Neutrophil (primary cell): ENCODE results near the gene SSR4.

Source experiments
- H3K27ac ChIP-seq: fragments of 200-600 bp; sonication (generic); 2 replicates; pipeline ENCODE4 v1.5.1; 2016; ENCODE audit warnings: mild to moderate bottlenecking, moderate library complexity
- H3K27me3 ChIP-seq: fragments of 200-600 bp; sonication (generic); 2 replicates; pipeline ENCODE4 v1.6.0; 2016; ENCODE audit warnings: mild to moderate bottlenecking
- H3K36me3 ChIP-seq: fragments of 200-600 bp; sonication (generic); 2 replicates; pipeline ENCODE4 v1.5.1; 2017
- H3K4me1 ChIP-seq, 2 experiments: fragments of 200-600 bp in 1 of 2; sonication (generic) in 1 of 2; 1 replicate in 1 of 2; 2 replicates in 1 of 2; pipeline versions ENCODE4 v1.5.1 to v1.6.1; 2013 to 2016; ENCODE audit warnings: low read depth in 1 of 2, low read length in 1 of 2, mild to moderate bottlenecking in 1 of 2, moderate library complexity in 1 of 2; ENCODE audit not compliant: control insufficient read depth in 1 of 2, insufficient read depth in 1 of 2
- H3K4me3 ChIP-seq, 2 experiments: fragments of 200-600 bp in 1 of 2; sonication (generic) in 1 of 2; 1 replicate in 1 of 2; 2 replicates in 1 of 2; pipeline ENCODE4 v1.5.1; 2013 to 2016; ENCODE audit warnings: low read depth in 1 of 2, low read length in 1 of 2, mild to moderate bottlenecking in 1 of 2, moderate library complexity in 1 of 2
- H3K9me3 ChIP-seq: fragments of 200-600 bp; sonication (generic); 2 replicates; pipeline ENCODE4 v1.5.1; 2016
- TF ChIP-seq, protein P1 (sequence below): fragments of 200-600 bp; sonication (generic); IDR thresholded peaks from 2 replicates; pipeline ENCODE4 v1.5.1; 2016; ENCODE audit warnings: antibody characterized with exemption

SSR4 gene

DNA sequence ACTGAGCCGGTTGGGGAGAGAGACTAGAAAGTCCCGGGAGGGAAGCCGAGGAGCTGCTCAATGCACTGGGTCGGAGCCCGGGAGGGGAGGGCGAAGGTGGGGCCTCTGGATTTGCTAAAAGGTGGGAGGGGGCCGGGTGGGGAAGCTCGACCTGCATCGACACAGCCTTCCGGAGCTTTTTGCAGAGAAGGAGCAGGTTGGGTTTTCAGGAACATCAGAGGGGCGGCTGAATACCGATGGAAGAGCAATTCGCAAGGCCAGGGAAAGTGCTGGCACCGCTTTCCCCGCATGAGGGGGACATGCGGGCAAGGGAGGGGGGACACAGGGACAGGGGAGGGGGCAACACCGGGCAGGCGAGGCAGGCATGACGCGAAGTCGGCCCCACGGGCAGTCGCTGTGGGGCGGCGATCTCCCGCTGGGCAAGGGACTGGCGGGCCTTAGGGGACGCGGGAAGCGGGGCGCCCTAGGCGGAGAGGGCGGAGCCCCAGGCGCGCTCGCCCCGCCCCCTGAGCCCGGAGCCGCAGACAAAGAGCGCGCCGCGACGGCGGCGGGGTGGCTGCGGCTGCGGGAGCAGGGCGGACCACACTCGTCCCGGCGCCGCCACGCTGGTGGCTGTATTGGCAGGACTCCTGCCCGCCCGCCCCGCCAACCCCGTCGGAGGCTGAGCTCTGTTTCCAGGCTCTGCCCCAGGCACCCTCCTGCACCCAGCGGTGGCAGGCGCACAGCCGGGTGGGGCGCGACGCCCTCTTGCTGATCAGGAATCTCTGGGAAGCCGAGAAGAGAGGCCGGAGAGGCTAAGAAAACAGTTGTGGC, 24.3 kb downstream of the SSR4 start:
- peaks cover 79% of the 10 kb centered on the region for H3K27me3 ChIP-seq
- H3K4me3 ChIP-seq = no peak overlapping the region
- TF ChIP-seq, protein P1, sequence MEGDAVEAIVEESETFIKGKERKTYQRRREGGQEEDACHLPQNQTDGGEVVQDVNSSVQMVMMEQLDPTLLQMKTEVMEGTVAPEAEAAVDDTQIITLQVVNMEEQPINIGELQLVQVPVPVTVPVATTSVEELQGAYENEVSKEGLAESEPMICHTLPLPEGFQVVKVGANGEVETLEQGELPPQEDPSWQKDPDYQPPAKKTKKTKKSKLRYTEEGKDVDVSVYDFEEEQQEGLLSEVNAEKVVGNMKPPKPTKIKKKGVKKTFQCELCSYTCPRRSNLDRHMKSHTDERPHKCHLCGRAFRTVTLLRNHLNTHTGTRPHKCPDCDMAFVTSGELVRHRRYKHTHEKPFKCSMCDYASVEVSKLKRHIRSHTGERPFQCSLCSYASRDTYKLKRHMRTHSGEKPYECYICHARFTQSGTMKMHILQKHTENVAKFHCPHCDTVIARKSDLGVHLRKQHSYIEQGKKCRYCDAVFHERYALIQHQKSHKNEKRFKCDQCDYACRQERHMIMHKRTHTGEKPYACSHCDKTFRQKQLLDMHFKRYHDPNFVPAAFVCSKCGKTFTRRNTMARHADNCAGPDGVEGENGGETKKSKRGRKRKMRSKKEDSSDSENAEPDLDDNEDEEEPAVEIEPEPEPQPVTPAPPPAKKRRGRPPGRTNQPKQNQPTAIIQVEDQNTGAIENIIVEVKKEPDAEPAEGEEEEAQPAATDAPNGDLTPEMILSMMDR = no peak
- no peaks in the 10 kb centered on the region for H3K9me3 ChIP-seq
- H3K36me3 ChIP-seq = no peaks in the 10 kb centered on the region
- no peak overlapping the region for H3K27ac ChIP-seq
- H3K4me1 ChIP-seq = no peaks in the 10 kb centered on the region

DNA sequence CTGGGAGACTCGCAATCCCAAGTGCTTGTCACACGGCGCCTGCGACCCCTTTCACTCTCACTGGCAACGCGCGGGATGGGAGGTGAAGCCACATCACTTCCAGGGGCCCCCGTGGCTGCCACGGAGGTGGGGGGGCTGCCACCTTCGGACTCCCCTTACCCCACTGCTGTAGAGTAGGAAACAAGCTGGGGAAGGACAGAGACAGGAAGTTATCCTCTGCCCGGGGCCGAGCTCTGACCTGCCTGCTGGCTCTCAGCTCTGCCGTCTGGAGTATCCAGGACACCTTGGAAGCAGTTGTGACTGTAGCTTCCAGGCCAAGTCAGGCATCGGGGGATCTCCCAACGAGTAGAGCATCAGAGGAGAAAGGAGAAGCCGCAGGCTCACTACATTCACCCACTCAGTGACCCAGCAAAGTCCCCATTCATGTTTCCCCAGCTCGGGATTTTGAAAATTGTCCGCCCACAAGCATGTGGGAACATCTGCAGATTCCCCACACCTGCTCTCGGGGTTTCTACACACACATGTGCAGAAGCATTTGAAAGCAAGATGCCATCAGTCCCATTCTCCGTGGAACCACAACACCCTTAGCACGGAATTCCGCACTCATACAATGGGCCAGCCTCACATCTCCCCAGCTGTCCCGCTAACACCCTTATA, 25.0 kb downstream of the SSR4 start:
- peaks cover 86% of the 10 kb centered on the region for H3K27me3 ChIP-seq
- H3K4me3 ChIP-seq = no peak overlapping the region
- TF ChIP-seq, protein P1 = no peak
- no peaks in the 10 kb centered on the region for H3K9me3 ChIP-seq
- no peak overlapping the region for H3K27ac ChIP-seq
- H3K36me3 ChIP-seq = no peaks in the 10 kb centered on the region
- H3K4me1 ChIP-seq = no peaks in the 10 kb centered on the region

DNA sequence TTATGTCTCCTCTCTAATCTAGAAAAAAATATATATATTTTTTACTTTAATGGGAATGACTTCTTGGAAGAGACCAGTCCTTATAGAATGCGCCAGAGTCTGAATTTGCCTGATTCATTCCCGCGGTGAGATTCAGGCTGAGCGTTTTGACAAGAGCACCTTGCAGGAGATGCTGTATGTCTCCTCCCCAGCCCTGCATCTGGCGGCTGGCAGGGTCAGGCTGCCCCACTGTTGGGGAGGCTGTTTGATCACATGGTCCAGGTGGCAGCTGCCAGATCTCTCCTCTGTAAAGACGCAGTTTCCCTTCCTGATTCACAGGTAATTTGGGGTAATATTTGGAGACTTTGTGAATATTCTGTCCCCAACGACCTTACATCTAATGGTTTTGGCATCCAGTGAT, 26.1 kb downstream of the SSR4 start:
- Histone ChIP-seq H3K36me3 (no peaks in the 10 kb centered on the region), H3K27ac (no peak overlapping the region), H3K4me3 (no peak overlapping the region), H3K27me3 (peaks cover 90% of the 10 kb centered on the region), H3K4me1 (no peaks in the 10 kb centered on the region), H3K9me3 (no peaks in the 10 kb centered on the region)
- TF ChIP-seq, protein P1 = no peak

DNA sequence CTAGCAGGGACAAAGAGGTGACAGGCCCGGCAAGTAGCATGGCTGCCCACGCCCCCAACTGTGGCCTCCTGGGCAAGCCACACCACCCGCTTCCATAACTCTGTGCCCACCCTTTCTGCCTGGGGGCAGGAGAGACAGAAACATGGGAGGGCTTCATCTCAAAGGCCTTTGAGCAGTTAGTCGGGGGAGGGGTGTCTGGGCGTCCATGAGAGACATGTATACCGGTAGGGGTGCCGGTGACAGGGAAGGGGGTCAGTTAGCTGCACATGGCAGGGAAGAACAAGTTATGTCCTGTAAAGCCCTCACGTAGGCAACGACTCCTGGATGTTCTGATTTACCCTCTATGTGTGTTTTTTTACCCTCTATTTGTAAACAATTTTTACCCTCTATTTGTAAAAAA, 26.6 kb downstream of the SSR4 start:
- TF ChIP-seq, protein P1 = no peak
- no peaks in the 10 kb centered on the region for H3K36me3 ChIP-seq
- H3K27ac ChIP-seq = no peak overlapping the region
- H3K27me3 ChIP-seq = peaks cover 95% of the 10 kb centered on the region
- H3K4me1 ChIP-seq = no peaks in the 10 kb centered on the region
- H3K4me3 ChIP-seq = no peak overlapping the region
- H3K9me3 ChIP-seq = no peaks in the 10 kb centered on the region

DNA sequence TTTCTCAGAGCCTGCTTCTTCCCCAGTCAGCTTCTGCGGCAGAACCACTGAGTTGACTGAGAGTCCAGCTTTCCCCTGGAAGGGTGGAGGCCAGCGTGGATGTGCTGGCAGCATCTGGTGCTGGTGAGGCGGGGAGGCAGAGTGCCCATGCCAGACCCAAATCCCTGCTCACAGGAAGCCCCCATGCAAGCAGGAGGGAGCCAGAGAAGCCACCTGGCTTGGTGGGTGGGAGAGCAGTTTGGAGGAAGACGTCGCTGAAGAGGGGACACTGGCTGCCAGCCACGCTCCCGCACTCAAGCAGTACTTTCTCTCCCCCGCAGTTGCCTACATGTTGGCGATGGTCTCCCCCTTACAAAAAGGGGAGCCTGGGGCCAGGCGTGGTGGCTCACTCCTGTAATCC, 29.9 kb downstream of the SSR4 start:
- no peaks in the 10 kb centered on the region for H3K36me3 ChIP-seq
- no peak overlapping the region for H3K4me3 ChIP-seq
- H3K4me1 ChIP-seq = no peaks in the 10 kb centered on the region
- H3K27ac ChIP-seq = no peak overlapping the region
- no peaks in the 10 kb centered on the region for H3K9me3 ChIP-seq
- H3K27me3 ChIP-seq = peaks cover 97% of the 10 kb centered on the region
- TF ChIP-seq, protein P1 = no peak
